Measurements from ENCODE around the gene DDIT4. TPM values are rescaled to one million over a fixed set of nuclear protein-coding genes. Genes with fewer than 3 reads are reported as not detected.

Gene DDIT4
- total and polyA plus RNA-seq, 12 donors: 100 to 711 (median 255) TPM

DNA sequence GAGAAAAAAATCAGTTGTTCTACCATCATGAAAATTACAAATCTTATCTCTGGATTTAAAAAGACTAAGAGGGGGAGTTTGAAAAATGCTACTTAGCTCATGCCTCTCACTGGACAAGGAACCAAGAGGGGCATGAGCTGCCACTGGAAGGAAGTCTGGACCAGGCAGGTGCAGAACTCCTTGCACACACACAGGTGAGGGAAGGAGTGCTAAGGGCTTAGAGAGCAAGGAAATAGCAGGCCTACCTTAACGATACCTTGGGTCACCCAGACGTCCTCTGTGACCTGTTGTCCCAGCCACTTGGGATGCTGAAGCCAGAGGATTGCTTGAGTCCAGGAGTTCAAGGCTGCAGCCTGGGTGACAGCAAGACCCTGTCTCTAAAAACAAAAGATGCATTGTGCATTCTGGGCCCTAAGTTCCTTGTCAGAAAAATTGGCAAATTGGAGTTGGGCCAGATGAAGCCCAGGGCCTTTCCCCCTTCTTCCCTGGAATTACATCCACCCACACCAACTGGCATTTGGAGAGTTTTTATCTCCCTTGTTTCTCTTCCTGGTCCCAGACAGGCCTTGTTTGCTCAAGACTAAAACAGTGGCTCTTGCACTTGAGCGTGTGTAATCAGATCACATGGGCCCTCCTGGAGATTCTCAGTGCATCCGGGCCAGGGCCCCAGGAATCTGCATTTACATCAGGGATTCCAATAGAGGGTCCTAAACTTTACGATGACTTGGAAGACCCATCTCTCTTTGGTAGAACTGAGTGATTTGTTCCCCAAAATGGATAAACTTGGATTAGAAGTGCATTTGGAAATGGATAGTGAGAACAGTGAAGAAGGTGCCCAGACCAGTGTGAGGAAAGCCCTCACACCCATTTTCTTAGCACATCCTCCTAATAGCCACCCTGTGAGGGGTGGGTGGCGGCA is 3.0 kb downstream of the DDIT4 start:
- peaks cover 12 to 21% of the 10 kb centered on the region in 2 donors for H3K4me1 ChIP-seq (replicated peaks in 1 of 2)
- H3K4me3 ChIP-seq: peak overlapping the region in 1 of 4 donors; percentile 96
- no peaks in the 10 kb centered on the region for H3K27me3 ChIP-seq
- H3K9me3 ChIP-seq (replicated peaks in 1 of 3): no peaks in the 10 kb centered on the region
- WGBS, 4 donors: 41 to 48% (median 41%) methylated on average over 5 to 6 of the region's 6 CpGs
- intact Hi-C loops (cut with DNase I): loop anchor here (5.0 to 10.0 kb wide), 2 partner anchors 48 to 51 kb away; no protein-coding TSS in a partner anchor
- peak; percentile 60 to 79 (median 75) for DNase-seq
- H3K27ac ChIP-seq: peak overlapping the region; percentile 93 to 99 (median 97)
- H3K36me3 ChIP-seq (replicated peaks in 1 of 2): peaks cover 0 to 23% of the 10 kb centered on the region in 2 donors
- peak; percentile 45 to 52 for TF ChIP-seq POLR2A (IDR thresholded peaks at IDR 0.05)
- TF ChIP-seq, protein P1, sequence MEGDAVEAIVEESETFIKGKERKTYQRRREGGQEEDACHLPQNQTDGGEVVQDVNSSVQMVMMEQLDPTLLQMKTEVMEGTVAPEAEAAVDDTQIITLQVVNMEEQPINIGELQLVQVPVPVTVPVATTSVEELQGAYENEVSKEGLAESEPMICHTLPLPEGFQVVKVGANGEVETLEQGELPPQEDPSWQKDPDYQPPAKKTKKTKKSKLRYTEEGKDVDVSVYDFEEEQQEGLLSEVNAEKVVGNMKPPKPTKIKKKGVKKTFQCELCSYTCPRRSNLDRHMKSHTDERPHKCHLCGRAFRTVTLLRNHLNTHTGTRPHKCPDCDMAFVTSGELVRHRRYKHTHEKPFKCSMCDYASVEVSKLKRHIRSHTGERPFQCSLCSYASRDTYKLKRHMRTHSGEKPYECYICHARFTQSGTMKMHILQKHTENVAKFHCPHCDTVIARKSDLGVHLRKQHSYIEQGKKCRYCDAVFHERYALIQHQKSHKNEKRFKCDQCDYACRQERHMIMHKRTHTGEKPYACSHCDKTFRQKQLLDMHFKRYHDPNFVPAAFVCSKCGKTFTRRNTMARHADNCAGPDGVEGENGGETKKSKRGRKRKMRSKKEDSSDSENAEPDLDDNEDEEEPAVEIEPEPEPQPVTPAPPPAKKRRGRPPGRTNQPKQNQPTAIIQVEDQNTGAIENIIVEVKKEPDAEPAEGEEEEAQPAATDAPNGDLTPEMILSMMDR (IDR thresholded peaks at IDR 0.05): peak in 2 of 6 experiments; percentile 14 to 15

DNA sequence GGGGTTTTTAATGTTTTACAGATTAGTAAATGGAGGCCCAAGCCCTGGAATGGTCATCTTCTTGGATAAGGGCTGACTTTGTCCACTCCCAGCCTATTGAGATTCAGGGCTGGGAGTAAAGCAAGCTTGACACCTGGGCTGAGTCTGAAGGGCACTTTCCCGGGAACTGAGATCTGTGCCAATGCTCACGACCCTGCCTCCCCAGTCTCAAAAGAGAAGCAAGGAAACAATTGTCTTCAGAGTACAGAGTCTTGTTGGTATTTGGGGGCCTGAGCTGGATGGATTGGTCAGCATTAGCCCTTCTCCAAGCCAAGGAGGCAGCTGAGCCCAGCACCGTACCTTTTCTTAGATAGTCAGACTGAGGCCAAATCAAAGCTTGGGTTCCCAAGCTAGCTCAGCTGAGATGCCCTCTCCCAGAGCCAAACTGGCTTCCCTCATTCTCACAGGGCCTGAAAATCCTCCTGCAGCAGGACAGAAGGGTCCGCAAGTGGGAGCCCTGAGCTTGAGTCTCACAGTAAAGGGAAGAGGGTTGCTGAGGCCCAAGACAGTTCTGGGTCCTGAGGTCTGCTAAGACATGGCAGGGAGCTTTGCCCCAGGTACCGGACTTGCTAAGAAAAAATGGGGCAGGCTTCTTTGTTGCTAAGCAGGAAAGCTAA is 3.7 kb downstream of the DDIT4 start:
- H3K4me1 ChIP-seq (replicated peaks in 1 of 2): peaks cover 9 to 16% of the 10 kb centered on the region in 2 donors
- intact Hi-C loops (cut with DNase I): loop anchor here (5.0 to 10.0 kb wide), 2 partner anchors 47 to 50 kb away; no protein-coding TSS in a partner anchor
- DNase-seq: peak in 2 of 7 donors; percentile 49 to 58
- H3K9me3 ChIP-seq (replicated peaks in 1 of 3): no peaks in the 10 kb centered on the region
- peaks cover 0 to 23% of the 10 kb centered on the region in 2 donors for H3K36me3 ChIP-seq (replicated peaks in 1 of 2)
- 64 to 78% (median 67%) methylated on average over 4 to 5 of the region's 5 CpGs for WGBS, 4 donors
- H3K4me3 ChIP-seq: no peak overlapping the region
- TF ChIP-seq POLR2A (IDR thresholded peaks at IDR 0.05): peak in 1 of 2 donors; percentile 47
- TF ChIP-seq, protein P1 (IDR thresholded peaks at IDR 0.05): no peak
- peak overlapping the region; percentile 31 to 99 (median 96) for H3K27ac ChIP-seq
- H3K27me3 ChIP-seq: no peaks in the 10 kb centered on the region

DNA sequence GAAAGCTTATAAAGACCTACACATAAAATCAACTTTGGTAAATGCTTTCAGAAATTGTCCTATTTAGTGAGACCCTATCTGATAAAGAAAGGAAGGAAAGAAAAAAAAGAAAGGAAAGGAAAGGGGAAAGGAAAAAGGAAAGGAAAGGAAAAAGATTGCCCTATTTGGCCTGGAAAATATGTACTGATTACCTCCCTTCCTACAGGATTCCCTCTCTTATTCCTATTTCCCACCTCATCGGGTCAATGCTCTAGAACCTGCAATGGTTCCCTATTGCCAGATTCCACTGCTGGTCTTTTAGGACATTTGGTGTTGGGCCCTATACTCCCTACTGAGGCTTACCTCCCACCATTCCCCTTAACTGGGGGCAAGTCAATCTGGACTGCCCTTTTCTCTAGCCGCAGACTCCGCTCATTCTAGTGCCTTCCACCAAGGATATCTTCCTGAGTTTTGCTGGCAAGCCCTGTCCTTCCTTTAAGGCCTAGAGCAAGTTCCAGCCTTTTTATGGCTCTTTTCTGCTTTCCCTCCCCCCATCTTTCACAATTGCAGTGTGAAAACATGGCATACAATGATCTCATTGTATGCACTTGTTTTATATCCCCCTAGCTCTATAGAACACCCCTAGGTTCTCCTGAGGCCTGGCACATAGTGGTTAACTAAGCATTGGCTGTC is 4.4 kb downstream of the DDIT4 start:
- Histone ChIP-seq H3K4me3 (no peak overlapping the region), H3K27me3 (no peaks in the 10 kb centered on the region), H3K9me3 (replicated peaks in 1 of 3) (no peaks in the 10 kb centered on the region), H3K36me3 (replicated peaks in 1 of 2) (peaks cover 0 to 23% of the 10 kb centered on the region in 2 donors), H3K27ac (peak overlapping the region in 4 of 5 donors; percentile 31 to 99 (median 70)), H3K4me1 (replicated peaks in 1 of 2) (peaks cover 7 to 12% of the 10 kb centered on the region in 2 donors)
- TF ChIP-seq, protein P1 (IDR thresholded peaks at IDR 0.05): no peak
- TF ChIP-seq POLR2A (IDR thresholded peaks at IDR 0.05): peak in 1 of 2 donors; percentile 31
- peak in 1 of 7 donors; percentile 48 for DNase-seq
- intact Hi-C loops (cut with DNase I): loop anchor here (5.0 to 10.0 kb wide), 2 partner anchors 47 to 49 kb away; no protein-coding TSS in a partner anchor
- 86 to 96% (median 89%) methylated on average over 3 of the region's 3 CpGs for WGBS, 4 donors

Data from adrenal gland (tissue), 12 donors.